NCI-H2196 (cell line): ENCODE results near the gene ZFAND6.
"Not testable (repeated sequence)": the region's sequence is repeated elsewhere in the genome, so short reads cannot be mapped to it uniquely, and the experiment has no call there.

Experiments used
- DNase-seq: peaks from one replicate; lab custom pipeline; 2025; ENCODE audit not compliant: unreplicated experiment; lab: John Stamatoyannopoulos, UW

ZFAND6 gene

GRCh38 chr15:80095969-80096368 lies 36.5 kb downstream of the ZFAND6 start:
- DNase-seq = no peak

- DNase-seq = no peak
Measured at GRCh38 chr15:80098341-80098740, 38.9 kb downstream of the ZFAND6 start.

GRCh38 chr15:80099241-80099640 lies 39.8 kb downstream of the ZFAND6 start:
- DNase-seq = no peak

- not testable (repeated sequence) for DNase-seq
Measured at GRCh38 chr15:80099662-80100061, 40.2 kb downstream of the ZFAND6 start.

GRCh38 chr15:80100247-80100646 lies 40.8 kb downstream of the ZFAND6 start:
- DNase-seq = no peak

- DNase-seq = no peak
Measured at GRCh38 chr15:80105193-80105592, 45.7 kb downstream of the ZFAND6 start.

GRCh38 chr15:80105595-80105994 lies 46.1 kb downstream of the ZFAND6 start:
- no peak for DNase-seq

GRCh38 chr15:80106051-80106450 lies 46.6 kb downstream of the ZFAND6 start:
- no peak for DNase-seq

- no peak for DNase-seq
Measured at GRCh38 chr15:80107204-80107603, 47.7 kb downstream of the ZFAND6 start.

- DNase-seq = no peak
Measured at GRCh38 chr15:80107774-80108173, 48.3 kb downstream of the ZFAND6 start.

- DNase-seq = no peak
Measured at GRCh38 chr15:80109388-80109787, 49.9 kb downstream of the ZFAND6 start.

GRCh38 chr15:80110920-80111319 lies 51.4 kb downstream of the ZFAND6 start:
- no peak for DNase-seq

GRCh38 chr15:80114114-80114513 lies 54.6 kb downstream of the ZFAND6 start:
- DNase-seq = no peak

GRCh38 chr15:80115021-80115420 lies 55.5 kb downstream of the ZFAND6 start:
- DNase-seq = no peak

- no peak for DNase-seq
Measured at GRCh38 chr15:80118956-80119355, 59.5 kb downstream of the ZFAND6 start.

- DNase-seq = no peak
Measured at GRCh38 chr15:80120636-80121035, 61.2 kb downstream of the ZFAND6 start.

GRCh38 chr15:80121546-80121945 lies 62.1 kb downstream of the ZFAND6 start:
- no peak for DNase-seq

GRCh38 chr15:80123034-80123433 lies 63.6 kb downstream of the ZFAND6 start:
- DNase-seq = no peak

- DNase-seq = not testable (repeated sequence)
Measured at GRCh38 chr15:80127253-80127652, 67.8 kb downstream of the ZFAND6 start.

- DNase-seq = no peak
Measured at GRCh38 chr15:80127911-80128310, 68.4 kb downstream of the ZFAND6 start.

- DNase-seq = no peak
Measured at GRCh38 chr15:80132382-80132781, 72.9 kb downstream of the ZFAND6 start.

- DNase-seq = no peak
Measured at GRCh38 chr15:80136854-80137253, 77.4 kb downstream of the ZFAND6 start.

GRCh38 chr15:80138961-80139360 lies 79.5 kb downstream of the ZFAND6 start:
- no peak for DNase-seq

- DNase-seq = no peak
Measured at GRCh38 chr15:80140909-80141308, 81.4 kb downstream of the ZFAND6 start.
